Gastrocnemius medialis (tissue), 4 donors: ENCODE data around the gene SLC39A11.

Experiments
- POLR2A ChIP-seq, 2 donors: fragments of 450-650 bp; IDR thresholded peaks; one replicate each; pipeline ENCODE4 v1.6.1; 2017; ENCODE audit warnings: antibody characterized with exemption in 2 of 2, mild to moderate bottlenecking in 2 of 2, moderate library complexity in 2 of 2
- TF ChIP-seq, protein P1 (sequence below), 5 experiments: fragments of 450-650 bp in 3 of 5; fragments of 200-600 bp in 2 of 5; sonication (generic) in 2 of 5; IDR thresholded peaks in 4 of 5; conservative IDR thresholded peaks in 1 of 5; 1 replicate in 4 of 5; 2 replicates in 1 of 5; pipeline ENCODE4 v1.5.1; 2016 to 2019; ENCODE audit warnings: antibody characterized with exemption in 5 of 5, mild to moderate bottlenecking in 3 of 5, moderate library complexity in 3 of 5

DNA sequence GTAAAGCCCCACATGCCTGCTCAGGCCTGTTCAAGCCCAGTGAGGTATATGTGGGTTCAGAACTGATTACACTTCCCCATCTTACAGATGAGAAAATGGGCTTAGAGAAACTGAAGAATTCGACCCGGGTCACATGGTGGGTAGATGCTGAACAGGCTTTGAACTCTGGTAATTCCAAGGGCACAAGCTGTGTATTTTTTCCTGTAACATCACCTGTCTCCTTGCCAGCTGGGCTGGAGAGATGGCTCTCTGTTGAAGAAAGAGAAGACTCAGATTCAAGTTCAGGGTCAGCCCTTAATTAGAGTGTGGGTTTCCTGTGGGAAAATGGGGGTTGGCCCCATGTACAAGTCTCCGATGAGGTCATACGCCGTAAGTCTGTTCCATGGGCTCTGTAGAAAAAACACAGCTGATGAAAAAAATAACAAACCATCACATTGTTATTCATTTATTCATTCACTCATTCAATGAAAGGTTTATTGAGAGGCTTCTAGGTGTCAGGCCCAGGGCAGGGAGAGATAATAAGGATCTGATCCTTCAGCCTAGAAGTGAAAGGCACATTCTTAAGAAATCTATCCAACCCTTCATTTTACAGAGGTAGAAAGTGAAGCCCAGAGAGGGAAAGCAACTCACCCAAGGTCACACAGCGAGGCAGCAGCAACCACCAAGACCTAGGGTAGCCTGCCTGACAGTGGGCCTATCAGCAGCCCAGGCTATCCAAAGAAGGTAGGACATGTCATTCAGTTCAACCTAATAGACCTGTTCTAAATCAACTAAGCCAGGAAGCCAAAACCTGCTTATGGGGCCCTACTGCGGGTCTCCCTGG, 488.9 kb downstream of the SLC39A11 start:
- TF ChIP-seq, protein P1, sequence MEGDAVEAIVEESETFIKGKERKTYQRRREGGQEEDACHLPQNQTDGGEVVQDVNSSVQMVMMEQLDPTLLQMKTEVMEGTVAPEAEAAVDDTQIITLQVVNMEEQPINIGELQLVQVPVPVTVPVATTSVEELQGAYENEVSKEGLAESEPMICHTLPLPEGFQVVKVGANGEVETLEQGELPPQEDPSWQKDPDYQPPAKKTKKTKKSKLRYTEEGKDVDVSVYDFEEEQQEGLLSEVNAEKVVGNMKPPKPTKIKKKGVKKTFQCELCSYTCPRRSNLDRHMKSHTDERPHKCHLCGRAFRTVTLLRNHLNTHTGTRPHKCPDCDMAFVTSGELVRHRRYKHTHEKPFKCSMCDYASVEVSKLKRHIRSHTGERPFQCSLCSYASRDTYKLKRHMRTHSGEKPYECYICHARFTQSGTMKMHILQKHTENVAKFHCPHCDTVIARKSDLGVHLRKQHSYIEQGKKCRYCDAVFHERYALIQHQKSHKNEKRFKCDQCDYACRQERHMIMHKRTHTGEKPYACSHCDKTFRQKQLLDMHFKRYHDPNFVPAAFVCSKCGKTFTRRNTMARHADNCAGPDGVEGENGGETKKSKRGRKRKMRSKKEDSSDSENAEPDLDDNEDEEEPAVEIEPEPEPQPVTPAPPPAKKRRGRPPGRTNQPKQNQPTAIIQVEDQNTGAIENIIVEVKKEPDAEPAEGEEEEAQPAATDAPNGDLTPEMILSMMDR (IDR thresholded peaks at IDR 0.05 in 4 of 5, conservative IDR thresholded peaks at IDR 0.05 in 1 of 5) = no peak
- TF ChIP-seq POLR2A (IDR thresholded peaks at IDR 0.05) = no peak
